GM12891 (cell line): ENCODE results near the gene ZNF595.
"Not testable (repeated sequence)": the region's sequence is repeated elsewhere in the genome, so short reads cannot be mapped to it uniquely, and the experiment has no call there.

ENCODE experiments used
- PAX5 ChIP-seq: IDR thresholded peaks from 2 replicates; pipeline ENCODE4 v1.6.1; 2011; ENCODE audit warnings: low read length, moderate library complexity, mild to moderate bottlenecking; ENCODE audit not compliant: insufficient read depth, severe bottlenecking
- POLR2A ChIP-seq: IDR thresholded peaks from 2 replicates; pipeline ENCODE4 v1.6.1; 2011; ENCODE audit warnings: low read depth, low read length, control low read depth
- POLR2AphosphoS5 ChIP-seq: IDR thresholded peaks from 2 replicates; pipeline ENCODE4 v1.6.1; 2011; ENCODE audit warnings: low read depth, low read length, control low read depth
- SPI1 ChIP-seq: IDR thresholded peaks from 2 replicates; pipeline ENCODE4 v1.6.1; 2011; ENCODE audit warnings: low read depth, low read length, control low read depth
- TAF1 ChIP-seq: IDR thresholded peaks from 2 replicates; pipeline ENCODE4 v1.6.1; 2011; ENCODE audit warnings: low read depth, low read length, control low read depth

DNA sequence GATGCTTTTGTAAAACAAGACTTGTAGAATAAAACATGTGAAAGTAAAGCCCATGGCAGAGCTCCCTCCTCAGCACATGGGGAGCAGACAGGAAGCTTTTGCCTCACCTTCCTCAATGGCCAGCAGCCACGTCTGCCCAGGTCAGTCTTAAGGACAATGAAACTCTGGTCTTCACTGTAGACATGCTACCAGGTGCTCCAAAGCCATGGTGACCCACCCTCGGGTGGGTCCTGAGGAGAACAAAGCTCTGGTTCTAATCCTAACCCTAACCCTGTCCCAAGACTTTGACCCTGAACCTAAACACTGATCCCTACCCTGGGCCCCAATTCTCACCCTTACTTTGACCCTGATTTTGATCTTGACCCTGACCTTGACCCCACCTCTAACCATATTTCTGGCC, 30.2 kb upstream of the ZNF595 start:
- TF ChIP-seq TAF1, POLR2A, POLR2AphosphoS5, PAX5, SPI1: not testable (repeated sequence)
